ENCODE data around the gene SELENOW. TPM values are rescaled to one million over a fixed set of nuclear protein-coding genes. Genes with fewer than 3 reads are reported as not detected.
"Not testable (repeated sequence)": the region's sequence is repeated elsewhere in the genome, so short reads cannot be mapped to it uniquely, and the experiment has no call there.

The SELENOW gene
- total RNA-seq, 3 donors from 2014 or later (not counting 1 experiment from before 2014, with no cell fraction given): 90.5 to 104 (median 97.2) TPM

- DNase-seq (no peak), ATAC-seq (no peak)
- 88% methylated on average over 6 of the region's 6 CpGs for WGBS (ENCODE audit: insufficient coverage)
- Histone ChIP-seq H3K27me3 (ENCODE audit: control insufficient read depth, insufficient read depth, low read length) (no peaks in the 10 kb centered on the region), H3K9me3 (ENCODE audit: control insufficient read depth, insufficient read depth, low read length) (peaks cover 4% of the 10 kb centered on the region), H3K36me3 (ENCODE audit: control insufficient read depth, insufficient read depth, low read length) (no peaks in the 10 kb centered on the region), H3K4me1 (ENCODE audit: control insufficient read depth, insufficient read depth, low read length) (no peaks in the 10 kb centered on the region), H3K4me3 (ENCODE audit: low read length) (no peak overlapping the region), H3K27ac (ENCODE audit: low read length) (no peak overlapping the region)
- Mint-ChIP-seq H3K4me1 (no peaks in the 10 kb centered on the region), H3K27me3 (ENCODE audit: low read depth in 2 of 2) (peaks cover 0 to 6% of the 10 kb centered on the region in 2 donors), H3K4me3 (no peak overlapping the region), H3K36me3 (no peaks in the 10 kb centered on the region), H3K27ac (no peak overlapping the region), H3K9me3 (no peaks in the 10 kb centered on the region)
- TF ChIP-seq, protein P1, sequence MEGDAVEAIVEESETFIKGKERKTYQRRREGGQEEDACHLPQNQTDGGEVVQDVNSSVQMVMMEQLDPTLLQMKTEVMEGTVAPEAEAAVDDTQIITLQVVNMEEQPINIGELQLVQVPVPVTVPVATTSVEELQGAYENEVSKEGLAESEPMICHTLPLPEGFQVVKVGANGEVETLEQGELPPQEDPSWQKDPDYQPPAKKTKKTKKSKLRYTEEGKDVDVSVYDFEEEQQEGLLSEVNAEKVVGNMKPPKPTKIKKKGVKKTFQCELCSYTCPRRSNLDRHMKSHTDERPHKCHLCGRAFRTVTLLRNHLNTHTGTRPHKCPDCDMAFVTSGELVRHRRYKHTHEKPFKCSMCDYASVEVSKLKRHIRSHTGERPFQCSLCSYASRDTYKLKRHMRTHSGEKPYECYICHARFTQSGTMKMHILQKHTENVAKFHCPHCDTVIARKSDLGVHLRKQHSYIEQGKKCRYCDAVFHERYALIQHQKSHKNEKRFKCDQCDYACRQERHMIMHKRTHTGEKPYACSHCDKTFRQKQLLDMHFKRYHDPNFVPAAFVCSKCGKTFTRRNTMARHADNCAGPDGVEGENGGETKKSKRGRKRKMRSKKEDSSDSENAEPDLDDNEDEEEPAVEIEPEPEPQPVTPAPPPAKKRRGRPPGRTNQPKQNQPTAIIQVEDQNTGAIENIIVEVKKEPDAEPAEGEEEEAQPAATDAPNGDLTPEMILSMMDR (IDR thresholded peaks at IDR 0.05): no peak
- intact Hi-C loops (cut with micrococcal nuclease): no loop called here
Measured at GRCh38 chr19:47806435-47806834, 27.9 kb downstream of the SELENOW start.

DNA sequence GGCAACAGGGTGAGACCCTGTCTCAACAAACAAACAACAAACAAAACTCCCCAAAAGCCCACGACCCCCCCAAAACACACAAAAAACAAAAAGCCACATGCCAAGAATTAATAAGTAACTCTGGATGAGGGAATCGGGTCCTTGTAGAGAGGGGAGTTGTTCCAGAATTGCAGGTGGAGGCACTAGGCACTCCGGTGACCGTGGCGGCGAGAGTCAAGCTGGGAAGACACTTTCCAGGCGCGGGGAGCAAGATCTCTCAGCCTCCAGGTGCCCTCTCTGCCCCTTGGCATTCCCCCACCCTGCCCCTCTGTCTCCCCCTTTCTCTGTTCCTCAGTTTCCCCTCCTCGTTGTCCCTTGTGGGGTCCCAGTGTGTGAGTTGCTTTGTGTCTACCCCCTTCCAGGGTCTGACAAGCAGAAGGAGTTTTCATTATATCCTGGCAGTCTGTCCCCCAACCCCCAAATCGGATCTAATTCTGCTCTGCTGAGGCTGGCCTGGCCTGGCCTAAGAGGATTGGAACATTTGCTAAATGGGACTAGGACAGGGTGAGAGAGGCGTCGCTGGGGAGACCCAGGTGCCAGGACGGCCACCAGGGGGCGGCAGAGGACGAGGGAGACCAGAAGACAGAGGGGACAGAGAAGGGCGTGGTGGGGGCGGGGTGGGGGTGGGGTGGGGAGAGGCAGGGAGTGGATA lies 34.9 kb downstream of the SELENOW start:
- intact Hi-C loops (cut with micrococcal nuclease): no loop called here
- Histone ChIP-seq H3K27me3 (ENCODE audit: control insufficient read depth, insufficient read depth, low read length) (no peaks in the 10 kb centered on the region), H3K4me3 (ENCODE audit: low read length) (no peak overlapping the region), H3K9me3 (ENCODE audit: control insufficient read depth, insufficient read depth, low read length) (no peaks in the 10 kb centered on the region), H3K36me3 (ENCODE audit: control insufficient read depth, insufficient read depth, low read length) (no peaks in the 10 kb centered on the region), H3K27ac (ENCODE audit: low read length) (no peak overlapping the region), H3K4me1 (ENCODE audit: control insufficient read depth, insufficient read depth, low read length) (no peaks in the 10 kb centered on the region)
- Mint-ChIP-seq H3K4me3 (no peak overlapping the region), H3K27ac (no peak overlapping the region), H3K36me3 (no peaks in the 10 kb centered on the region), H3K9me3 (no peaks in the 10 kb centered on the region), H3K27me3 (ENCODE audit: low read depth in 2 of 2) (peaks cover 0 to 6% of the 10 kb centered on the region in 2 donors), H3K4me1 (peaks cover 0 to 5% of the 10 kb centered on the region in 2 donors)
- DNase-seq (peak; percentile 63 to 80), ATAC-seq (peak; percentile 66 to 82 (median 68))
- TF ChIP-seq, protein P1 (IDR thresholded peaks at IDR 0.05): peak; percentile 43
- 43% methylated on average over 14 of the region's 17 CpGs for WGBS (ENCODE audit: insufficient coverage)

- DNase-seq (no peak), ATAC-seq (peak in 2 of 3 donors; percentile 12 to 25)
- no peak overlapping the region for H3K27ac ChIP-seq (ENCODE audit: low read length)
- Mint-ChIP-seq H3K4me1 (peaks cover 0 to 5% of the 10 kb centered on the region in 2 donors), H3K36me3 (no peaks in the 10 kb centered on the region), H3K9me3 (no peaks in the 10 kb centered on the region), H3K4me3 (no peak overlapping the region), H3K27ac (no peak overlapping the region), H3K27me3 (ENCODE audit: low read depth in 2 of 2) (peaks cover 0 to 6% of the 10 kb centered on the region in 2 donors)
- no peak overlapping the region for H3K4me3 ChIP-seq (ENCODE audit: low read length)
- H3K27me3 ChIP-seq (ENCODE audit: control insufficient read depth, insufficient read depth, low read length): no peaks in the 10 kb centered on the region
- H3K36me3 ChIP-seq (ENCODE audit: control insufficient read depth, insufficient read depth, low read length): no peaks in the 10 kb centered on the region
- no peaks in the 10 kb centered on the region for H3K4me1 ChIP-seq (ENCODE audit: control insufficient read depth, insufficient read depth, low read length)
- TF ChIP-seq, protein P1 (IDR thresholded peaks at IDR 0.05): no peak
- intact Hi-C loops (cut with micrococcal nuclease): no loop called here
- H3K9me3 ChIP-seq (ENCODE audit: control insufficient read depth, insufficient read depth, low read length): no peaks in the 10 kb centered on the region
- 67% methylated on average over 7 of the region's 7 CpGs for WGBS (ENCODE audit: insufficient coverage)
Measured at GRCh38 chr19:47813995-47814328, 35.5 kb downstream of the SELENOW start.

DNA sequence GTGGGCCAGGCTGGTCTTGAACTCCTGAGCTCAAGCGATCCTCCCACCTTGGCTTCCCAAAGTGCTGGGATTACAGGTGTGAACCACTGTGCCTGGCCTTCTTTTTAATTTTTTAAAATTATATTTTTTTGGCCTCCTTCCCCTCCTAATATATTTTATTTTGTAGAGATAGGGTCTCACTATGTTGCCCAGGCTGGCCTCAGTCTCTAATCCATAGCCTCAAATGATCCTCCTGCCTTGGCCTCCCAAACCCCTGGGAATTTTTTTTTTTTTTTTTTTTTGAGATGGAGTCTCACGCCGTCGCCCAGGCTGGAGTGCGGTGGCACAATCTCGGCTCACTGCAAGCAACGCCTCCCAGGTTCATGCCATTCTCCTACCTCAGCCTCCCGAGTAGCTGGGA lies 37.8 kb downstream of the SELENOW start:
- H3K4me3 ChIP-seq (ENCODE audit: low read length); H3K27ac ChIP-seq (ENCODE audit: low read length); intact Hi-C loops (cut with micrococcal nuclease); H3K4me3 Mint-ChIP-seq; H3K4me1 ChIP-seq (ENCODE audit: control insufficient read depth, insufficient read depth, low read length); H3K9me3 Mint-ChIP-seq; ATAC-seq; H3K27ac Mint-ChIP-seq; H3K36me3 ChIP-seq (ENCODE audit: control insufficient read depth, insufficient read depth, low read length); H3K27me3 ChIP-seq (ENCODE audit: control insufficient read depth, insufficient read depth, low read length); H3K4me1 Mint-ChIP-seq; DNase-seq; H3K9me3 ChIP-seq (ENCODE audit: control insufficient read depth, insufficient read depth, low read length); H3K36me3 Mint-ChIP-seq: not testable (repeated sequence)
- 92% methylated on average over 7 of the region's 8 CpGs for WGBS (ENCODE audit: insufficient coverage)
- peaks cover 15 to 16% of the 10 kb centered on the region in 2 donors for H3K27me3 Mint-ChIP-seq (ENCODE audit: low read depth in 2 of 2)

DNA sequence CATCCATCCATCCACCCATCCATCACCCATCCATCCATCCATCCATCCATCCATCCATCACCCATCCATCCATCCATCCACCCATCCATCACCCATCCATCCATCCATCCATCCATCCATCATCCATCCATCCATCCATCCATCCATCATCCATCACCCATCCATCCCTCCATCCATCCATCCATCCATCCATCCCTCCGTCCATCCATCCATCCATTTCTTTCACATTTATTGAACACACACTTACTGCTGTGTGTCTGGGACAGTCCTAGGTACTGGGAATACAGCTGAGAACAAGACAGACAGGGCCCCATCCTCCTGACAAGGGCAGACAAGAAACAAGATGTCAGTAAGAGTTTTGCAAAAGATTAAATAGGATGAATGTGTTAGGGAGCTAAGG lies 39.7 kb downstream of the SELENOW start:
- H3K9me3 ChIP-seq (ENCODE audit: control insufficient read depth, insufficient read depth, low read length); H3K27me3 ChIP-seq (ENCODE audit: control insufficient read depth, insufficient read depth, low read length); H3K4me1 Mint-ChIP-seq; H3K4me3 ChIP-seq (ENCODE audit: low read length); intact Hi-C loops (cut with micrococcal nuclease); H3K4me3 Mint-ChIP-seq; H3K4me1 ChIP-seq (ENCODE audit: control insufficient read depth, insufficient read depth, low read length); H3K27ac ChIP-seq (ENCODE audit: low read length); ATAC-seq; DNase-seq; H3K36me3 Mint-ChIP-seq; H3K9me3 Mint-ChIP-seq; H3K36me3 ChIP-seq (ENCODE audit: control insufficient read depth, insufficient read depth, low read length); H3K27ac Mint-ChIP-seq: not testable (repeated sequence)
- peaks cover 20 to 26% of the 10 kb centered on the region in 2 donors for H3K27me3 Mint-ChIP-seq (ENCODE audit: low read depth in 2 of 2)
- WGBS (ENCODE audit: insufficient coverage): 85% methylated on average over 1 of the region's 1 CpG
